Posterior vena cava (tissue), 2 donors: ENCODE results near the gene RACK1. TPM values are rescaled to one million over a fixed set of nuclear protein-coding genes. Genes with fewer than 3 reads are reported as not detected.
"Not testable (repeated sequence)": the region's sequence is repeated elsewhere in the genome, so short reads cannot be mapped to it uniquely, and the experiment has no call there.

Experiments used
- DNase-seq: peaks from one replicate; pipeline ENCODE4 v3.0.0-alpha.2; 2020; ENCODE audit warnings: low spot score
- intact Hi-C, 2 donors: fragments of 100-400 bp; cut with DNase I; formaldehyde crosslinking; loops; one replicate each; pipeline versions ENCODE4 v1.14.1 to v1.14.2; 2022 to 2023
- long read RNA-seq, 2 donors: library from polyadenylated mRNA; unstranded; transcript quantifications; one replicate each; pipeline ENCODE4 v2.0.0, GENCODE V29; 2020 to 2021
- total RNA-seq, 2 donors: library from RNA; stranded (reverse); fragmentation: NEBNext Ultra II Directional; extraction: Animal tissue kit (Norgen Biotek cat#: 25700); gene quantifications; one replicate each; pipeline ENCODE4 v1.2.1, GENCODE V29; 2021
- donor health status: DM: yes; HTN: yes; CAD: no.
- donor health status: DM: yes; HTN: yes; CAD: no.

Gene RACK1
- total RNA-seq: 1,000 to 10,000 TPM; 1,013 to 1,030 TPM
- long read RNA-seq, donor 1, transcript RACK1-227 (8 exons, 1,403 nt): major isoform, 221 of 235 reads
- long read RNA-seq, donor 1, partial matches to known transcripts: 4 of 235 reads
- long read RNA-seq, donor 1, other reads (novel, unspliced or antisense): 4 of 235 reads
- long read RNA-seq, donor 2, transcript RACK1-227 (8 exons, 1,403 nt): major isoform, 2,729 of 2,905 reads
- long read RNA-seq, donor 2, transcript RACK1-224 (8 exons, 1,150 nt): minor isoform, 17 of 2,905 reads
- long read RNA-seq, donor 2, transcript RACK1-210 (8 exons, 1,098 nt): minor isoform, 40 of 2,905 reads
- long read RNA-seq, donor 2, transcript RACK1-230 (7 exons, 1,651 nt): minor isoform, 15 of 2,905 reads
- long read RNA-seq, donor 2, partial matches to known transcripts: 47 of 2,905 reads
- long read RNA-seq, donor 2, other reads (novel, unspliced or antisense): 45 of 2,905 reads

DNA sequence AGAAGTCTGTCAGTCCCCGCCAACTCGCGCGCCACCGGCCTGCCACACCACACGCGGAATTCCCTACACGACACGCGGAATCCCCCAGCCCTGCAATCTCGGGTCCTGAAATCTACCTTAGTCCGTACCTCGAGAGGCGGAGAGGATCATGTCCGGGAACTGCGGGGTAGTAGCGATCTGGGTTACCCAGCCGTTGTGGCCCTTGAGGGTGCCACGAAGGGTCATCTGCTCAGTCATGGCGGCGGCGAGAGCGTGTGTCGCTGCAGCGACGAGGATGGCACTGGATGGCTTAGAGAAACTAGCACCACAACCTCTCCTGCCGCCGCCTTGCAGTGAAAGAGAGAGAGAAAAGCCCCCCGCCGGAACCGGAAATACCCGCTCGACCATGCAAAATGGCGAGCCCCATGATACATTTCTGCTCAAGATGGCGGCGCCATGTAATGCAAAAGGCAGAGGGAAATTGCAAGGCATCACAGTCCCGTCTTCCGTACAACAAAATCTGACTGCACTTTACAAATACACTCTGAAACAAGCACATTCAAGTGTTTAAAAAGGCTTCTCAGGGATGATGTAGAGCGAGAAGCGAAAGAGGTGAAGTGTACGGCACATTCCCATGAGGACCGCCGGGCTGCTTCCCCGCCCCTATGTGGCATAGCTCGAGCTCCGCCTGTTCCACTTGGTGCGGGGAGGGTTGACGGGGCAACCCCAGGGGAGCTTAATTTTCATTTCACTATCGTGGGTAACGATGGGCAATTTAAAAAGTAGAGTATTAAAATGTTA is at the start of gene RACK1:
Gene RACK1, minus strand, starts transcription at position 343 of the 780 bp plus-strand sequence. Its CDS starts 106 bp downstream, at position 237.
- peak; percentile 96 for DNase-seq
- intact Hi-C loops: loop anchor here in 1 of 2 donors (10.0 kb wide), 2 partner anchors 59 to 379 kb away; partner anchors contain the start of gene ZFP62

DNA sequence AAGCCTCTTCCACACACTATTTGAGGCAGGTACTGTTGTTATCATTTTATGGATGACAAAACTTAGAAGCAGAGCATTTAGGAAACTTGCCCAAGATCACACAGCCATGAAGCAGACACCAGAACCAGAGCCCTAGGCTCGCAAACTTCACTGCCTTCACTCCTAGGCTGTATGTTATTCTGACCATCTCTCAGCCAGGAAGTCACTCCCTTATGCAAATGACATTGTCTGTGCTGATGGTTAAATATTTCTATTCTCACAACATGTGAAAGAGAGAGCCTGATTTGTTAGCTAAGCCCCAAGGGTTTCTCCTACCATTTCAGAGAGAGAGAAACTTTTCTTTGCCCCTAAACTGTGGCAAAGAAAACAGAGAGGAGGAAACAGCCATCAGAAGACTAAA is 43.6 kb upstream of the RACK1 start:
- intact Hi-C loops, DNase-seq: not testable (repeated sequence)

DNA sequence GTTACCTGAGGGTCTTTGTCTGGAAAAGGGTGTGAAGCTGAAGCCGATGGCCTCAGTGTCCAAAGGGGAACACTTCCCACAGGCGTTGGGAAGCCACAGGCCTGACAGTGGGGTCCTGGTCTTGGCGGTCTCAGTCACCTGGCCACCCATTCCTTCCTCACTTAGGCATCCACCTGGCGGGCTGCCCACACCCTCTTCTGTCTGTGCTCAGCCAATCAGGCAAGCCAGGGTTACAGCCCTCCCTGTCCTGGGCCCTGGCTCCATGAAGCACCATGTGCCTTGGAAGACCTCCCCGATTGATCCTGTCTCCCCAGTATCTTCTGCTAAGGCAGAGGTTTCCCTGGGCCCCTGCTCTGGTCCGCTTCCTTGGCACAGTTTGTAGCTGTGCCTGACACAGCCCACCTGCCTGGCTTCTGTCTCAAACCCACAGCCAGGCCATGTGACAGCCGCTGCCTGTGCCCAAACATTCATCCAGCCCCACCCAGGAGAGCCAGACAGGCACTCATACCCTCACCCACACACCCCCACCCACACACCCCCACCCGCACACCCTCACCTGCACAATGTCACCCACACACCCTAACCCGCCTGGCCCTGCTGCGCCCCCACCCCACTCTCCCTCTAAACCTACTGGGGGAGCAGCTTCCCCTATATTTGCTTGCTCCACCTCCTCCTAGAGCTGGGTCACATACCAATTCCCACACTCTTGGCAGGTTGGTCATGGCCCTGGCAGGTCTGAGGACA is 42.4 kb upstream of the RACK1 start:
- DNase-seq, intact Hi-C loops: not testable (repeated sequence)

DNA sequence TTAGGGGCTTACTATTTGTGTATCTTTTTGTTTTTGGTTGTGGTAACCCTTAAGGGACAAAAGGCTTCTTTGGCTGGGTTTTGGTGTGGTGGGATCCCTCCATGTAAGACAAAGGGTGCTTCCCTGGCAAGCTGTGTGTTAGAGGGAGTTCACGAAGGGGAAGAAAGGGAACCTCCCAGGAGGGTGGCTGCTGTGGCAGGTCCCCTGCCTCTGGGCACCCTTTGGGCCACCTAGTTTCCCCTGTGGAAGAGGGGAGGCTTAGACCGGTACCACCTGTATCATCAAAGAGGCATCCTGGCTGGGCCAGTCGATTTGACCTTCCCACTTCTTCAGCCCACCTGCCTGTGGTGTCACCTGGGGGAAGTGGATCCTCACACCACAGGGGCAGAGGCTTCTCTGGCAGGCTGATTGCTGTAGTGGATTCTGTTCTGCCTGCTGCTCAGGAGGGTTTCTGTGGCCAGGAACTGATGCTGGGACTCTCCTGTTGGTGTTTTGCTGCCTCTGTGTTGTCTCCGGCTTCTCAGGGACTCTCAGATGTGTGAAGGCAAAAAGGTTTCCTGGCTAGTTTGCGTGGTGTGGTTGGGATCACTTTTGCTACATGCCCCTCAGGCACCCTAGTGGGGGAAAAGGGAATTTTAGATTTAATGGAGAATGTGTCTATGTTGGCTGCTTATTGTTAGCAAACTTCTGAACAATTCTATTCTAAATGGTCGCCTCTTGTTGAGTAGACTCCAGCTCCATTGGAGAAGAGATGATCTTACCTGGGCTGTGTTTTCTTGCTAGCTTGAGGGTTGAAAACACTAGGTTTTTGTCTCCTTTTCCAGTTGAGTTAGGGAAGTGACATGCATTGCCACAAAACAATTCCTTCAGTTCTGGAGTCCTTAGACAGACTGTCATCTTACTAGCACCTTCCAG is 40.4 kb upstream of the RACK1 start:
- intact Hi-C loops: not testable (repeated sequence)

DNA sequence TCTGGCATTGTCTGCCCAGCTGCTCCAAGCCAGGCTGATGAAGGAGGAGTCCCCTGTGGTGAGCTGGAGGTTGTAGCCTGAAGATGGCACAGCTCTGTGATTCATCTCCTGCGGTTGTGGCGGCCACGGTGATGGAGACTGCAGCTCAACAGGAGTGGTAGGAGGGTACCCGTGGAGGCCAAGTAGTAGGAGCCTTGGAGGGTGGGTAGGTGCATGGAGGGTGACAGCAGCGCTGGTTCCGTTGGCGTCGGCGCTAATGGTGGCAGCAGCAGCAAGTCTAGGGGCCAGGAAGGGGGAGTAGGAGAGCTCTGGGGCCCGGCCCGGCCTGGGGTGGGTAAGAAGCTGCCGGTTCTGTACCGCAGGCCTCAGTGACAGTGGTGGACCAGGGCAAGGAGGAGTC is 39.6 kb upstream of the RACK1 start:
- intact Hi-C loops: no loop called here
- DNase-seq: no peak

More for the DNA sequence above, 40.4 kb upstream of the RACK1 start:
- not testable (repeated sequence) for DNase-seq

DNA sequence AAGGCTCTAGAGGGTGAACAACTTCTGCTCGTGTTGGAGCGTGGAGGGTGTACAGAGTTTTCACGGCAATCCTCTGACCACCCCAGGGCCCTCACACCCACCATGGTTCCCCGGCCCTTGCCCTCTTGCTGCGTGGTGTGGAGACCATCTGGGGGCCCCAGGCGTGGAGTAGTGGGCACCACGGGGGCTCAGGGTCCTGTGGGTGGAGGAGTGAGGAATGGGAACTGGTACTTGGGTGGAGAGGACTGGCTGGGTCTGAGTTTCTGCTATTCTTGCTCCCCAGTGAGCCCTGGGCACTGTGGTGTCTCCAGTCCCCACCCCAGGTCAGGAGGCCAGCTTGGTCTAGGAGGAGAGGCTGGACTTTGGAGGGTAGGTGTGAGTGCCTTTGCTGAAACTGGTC is 39.2 kb upstream of the RACK1 start:
- DNase-seq: no peak
- intact Hi-C loops: no loop called here

- intact Hi-C loops, DNase-seq: not testable (repeated sequence)
Measured at GRCh38 chr5:181282415-181282814, 38.7 kb upstream of the RACK1 start.

GRCh38 chr5:181281984-181282316 is 38.2 kb upstream of the RACK1 start:
- no peak for DNase-seq
- intact Hi-C loops: no loop called here

GRCh38 chr5:181281077-181281983 is 37.6 kb upstream of the RACK1 start:
- intact Hi-C loops: no loop called here
- no peak for DNase-seq

DNA sequence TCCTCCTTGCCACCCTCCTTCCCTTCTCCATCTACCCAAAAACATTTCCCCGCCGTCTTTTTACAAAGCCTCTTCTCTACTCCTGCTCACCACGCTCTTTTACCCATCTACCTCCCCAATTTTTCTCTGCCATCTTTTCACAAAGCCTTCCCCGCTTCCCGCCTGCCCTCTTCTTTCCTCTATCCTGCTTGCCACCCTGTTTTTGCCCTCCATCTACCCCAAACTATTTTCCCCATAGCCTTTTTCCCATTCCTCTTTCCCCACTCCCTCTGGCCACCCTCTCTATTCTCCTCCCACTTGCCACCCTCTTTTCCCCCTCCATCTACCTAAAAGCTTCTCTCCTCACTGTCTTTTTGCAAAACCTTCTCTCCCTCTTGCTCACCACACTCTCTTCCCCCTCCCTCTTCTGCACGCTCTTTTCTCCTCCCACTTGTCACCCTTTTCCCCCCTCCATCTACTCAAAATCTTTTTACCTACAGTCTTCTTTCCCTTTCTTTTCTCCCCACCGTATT is 36.6 kb upstream of the RACK1 start:
- intact Hi-C loops: no loop called here
- no peak for DNase-seq

GRCh38 chr5:181273433-181273744 is 29.7 kb upstream of the RACK1 start:
- intact Hi-C loops, DNase-seq: not testable (repeated sequence)

DNA sequence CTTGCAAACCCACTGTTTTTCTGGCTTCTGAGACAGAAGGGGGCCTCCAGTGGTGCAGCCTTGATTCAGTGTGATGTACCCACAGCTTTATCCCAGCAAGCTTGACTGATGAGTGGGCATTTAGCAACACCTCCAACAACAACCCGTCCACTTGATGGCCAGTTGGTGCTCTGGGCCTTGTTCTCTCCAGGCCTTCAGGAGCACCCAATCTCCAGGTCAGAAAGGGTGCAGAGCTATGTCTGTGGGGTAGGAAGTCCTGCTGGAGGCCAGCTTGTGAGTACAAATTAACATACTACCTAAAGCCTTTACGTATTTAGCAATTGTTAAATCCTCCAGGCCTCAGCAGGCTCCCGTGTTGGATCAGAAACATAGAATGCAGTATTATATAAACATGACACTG is 27.4 kb upstream of the RACK1 start:
- intact Hi-C loops: no loop called here
- DNase-seq: no peak

DNA sequence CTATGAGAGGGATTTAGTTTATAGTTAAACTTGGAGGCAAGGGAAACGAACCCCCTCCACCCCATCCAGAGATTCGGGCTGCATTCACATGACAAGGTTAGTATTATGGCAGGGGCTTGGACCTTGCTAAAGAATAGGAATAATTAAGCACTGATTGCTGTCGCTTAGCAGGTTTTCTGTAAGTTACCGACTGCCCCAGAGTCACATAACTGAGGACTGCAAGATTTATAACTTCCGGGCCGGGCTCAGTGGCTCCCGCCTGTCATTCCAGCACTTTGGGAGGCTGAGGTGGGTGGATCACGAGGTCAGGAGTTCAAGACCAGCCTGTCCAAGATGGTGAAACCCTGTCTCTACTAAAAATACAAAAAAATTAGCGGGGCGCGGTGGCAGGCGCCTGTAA is 24.2 kb upstream of the RACK1 start:
- DNase-seq, intact Hi-C loops: not testable (repeated sequence)

- intact Hi-C loops, DNase-seq: not testable (repeated sequence)
Measured at GRCh38 chr5:181267291-181267904, 23.7 kb upstream of the RACK1 start.

DNA sequence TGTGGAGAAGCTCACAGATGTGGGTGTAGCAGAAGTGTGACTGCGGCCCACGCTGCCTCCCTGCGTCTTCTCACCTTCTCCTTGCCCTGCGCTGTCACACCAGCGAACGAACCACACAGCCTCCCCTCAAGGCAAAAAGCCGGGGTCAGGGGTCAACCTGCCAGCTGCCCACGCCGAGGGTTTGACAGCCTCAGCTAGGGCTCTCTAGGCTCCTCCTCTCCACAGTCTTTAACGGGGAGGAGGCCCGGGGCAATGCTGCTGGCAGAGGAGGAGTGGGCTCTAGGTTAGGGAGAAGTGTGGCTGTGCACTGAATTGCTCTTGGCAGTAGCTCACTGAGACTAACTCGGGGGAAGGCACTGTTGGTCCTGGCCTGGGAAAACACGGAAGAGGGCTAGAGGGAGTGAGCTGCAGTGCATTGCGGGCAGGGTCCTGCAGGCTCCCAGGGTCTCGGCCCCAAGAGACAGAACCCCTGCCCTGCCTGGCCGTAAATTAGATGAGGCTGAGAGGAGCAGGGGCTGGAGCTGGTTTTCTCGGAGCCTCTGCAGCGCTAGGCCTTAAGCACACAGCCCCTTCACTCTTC is 21.5 kb upstream of the RACK1 start:
- DNase-seq: no peak
- intact Hi-C loops: no loop called here

DNA sequence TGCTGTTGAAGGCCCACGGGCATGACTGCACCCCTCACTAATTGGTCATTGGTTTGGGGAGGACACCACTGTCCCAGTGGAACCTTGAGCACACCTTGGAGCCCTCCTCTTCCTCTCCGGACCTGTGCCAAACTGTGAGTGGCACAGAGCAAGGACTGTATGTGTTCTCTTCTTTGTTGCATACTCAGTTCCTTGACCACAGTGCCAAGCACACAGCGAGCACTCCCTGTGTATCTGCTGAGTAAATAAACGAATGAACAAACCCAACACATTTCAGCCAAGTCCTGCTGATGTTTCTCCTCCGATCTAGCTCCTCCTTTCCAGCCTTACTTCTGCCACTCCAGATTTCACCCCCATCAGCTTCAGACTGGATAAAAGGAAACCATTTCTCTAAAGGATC is 19.9 kb upstream of the RACK1 start:
- intact Hi-C loops: no loop called here
- no peak for DNase-seq
